GM19328 (cell line): ENCODE measurements around the gene TLK1.

Source experiments
- ATAC-seq: cut with Tn5 transposase; IDR thresholded peaks from one replicate; pipeline ENCODE4 v1.9.1; 2021; ENCODE audit warnings: mild to moderate bottlenecking, moderate library complexity; ENCODE audit not compliant: unreplicated experiment

Gene TLK1

GRCh38 chr2:170969872-170970496, 190.7 kb downstream of the TLK1 start:
- no peak for ATAC-seq

- no peak for ATAC-seq
Measured at GRCh38 chr2:170969030-170969429, 191.7 kb downstream of the TLK1 start.

GRCh38 chr2:170968205-170969003, 192.3 kb downstream of the TLK1 start:
- ATAC-seq = no peak

GRCh38 chr2:170967553-170967952, 193.1 kb downstream of the TLK1 start:
- no peak for ATAC-seq

DNA sequence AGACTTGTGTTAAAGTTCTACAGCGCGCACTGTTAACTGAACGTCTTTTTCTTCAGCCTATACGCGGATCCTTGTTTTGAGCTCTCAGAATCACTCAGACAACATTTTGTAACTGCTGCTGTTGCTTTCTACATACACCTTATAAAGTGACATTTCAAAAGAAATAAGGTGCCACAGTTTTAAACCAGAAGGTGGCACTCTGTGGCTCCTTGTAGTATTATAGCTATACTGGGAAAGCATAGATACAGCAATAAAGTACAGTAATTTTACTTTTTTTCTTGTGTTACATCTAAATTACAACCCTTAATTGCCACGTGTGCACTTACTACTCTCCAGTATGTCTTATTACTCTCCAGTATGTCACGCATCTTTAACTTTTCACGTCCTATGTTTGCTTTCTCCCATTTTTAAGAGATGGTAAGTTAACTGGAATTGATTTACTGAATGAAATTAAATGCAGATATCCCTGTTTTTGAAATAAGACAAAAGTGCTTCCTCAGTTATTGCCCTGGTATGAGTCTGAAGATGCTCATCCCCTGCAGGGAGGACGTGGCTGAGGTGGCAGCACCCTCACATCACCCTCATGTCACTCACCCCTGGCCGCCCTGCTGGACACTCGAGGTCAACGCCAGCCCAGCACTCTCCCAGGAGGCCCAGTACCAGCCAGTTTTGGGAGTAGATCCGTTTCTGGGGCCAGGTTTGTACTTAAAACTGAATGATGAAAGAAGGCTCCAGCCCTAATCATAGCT, 193.9 kb downstream of the TLK1 start:
- ATAC-seq = no peak

DNA sequence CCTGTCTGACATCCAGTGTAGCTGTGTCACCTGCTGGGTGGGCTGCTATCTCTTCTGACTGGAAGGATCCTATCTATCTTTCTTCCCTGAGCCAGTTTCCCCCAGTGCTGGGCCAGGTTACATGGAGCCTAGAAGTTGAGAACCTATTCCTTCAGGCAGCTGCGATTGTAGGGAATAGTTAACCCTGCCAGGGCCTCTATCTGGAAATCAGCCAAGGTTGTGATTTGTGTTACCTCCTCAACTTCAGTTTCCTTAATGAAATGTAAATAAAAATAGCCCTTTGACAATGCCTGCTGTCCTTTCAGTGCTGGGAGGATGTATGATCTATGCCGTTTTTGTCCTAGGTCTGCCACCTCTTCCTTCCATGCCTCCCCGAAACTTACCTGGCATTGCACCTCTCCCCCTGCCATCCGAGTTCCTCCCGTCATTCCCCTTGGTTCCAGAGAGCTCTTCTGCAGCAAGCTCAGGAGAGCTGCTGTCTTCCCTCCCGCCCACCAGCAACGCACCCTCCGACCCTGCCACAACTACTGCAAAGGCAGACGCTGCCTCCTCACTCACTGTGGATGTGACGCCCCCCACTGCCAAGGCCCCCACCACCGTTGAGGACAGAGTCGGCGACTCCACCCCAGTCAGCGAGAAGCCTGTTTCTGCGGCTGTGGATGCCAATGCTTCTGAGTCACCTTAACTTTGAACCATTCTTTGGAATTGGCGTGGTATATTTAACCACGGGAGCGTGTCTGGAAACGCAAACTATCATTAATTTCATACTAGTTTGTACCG, 195.1 kb downstream of the TLK1 start:
- no peak for ATAC-seq

- ATAC-seq = no peak
Measured at GRCh38 chr2:170963386-170963785, 197.3 kb downstream of the TLK1 start.

DNA sequence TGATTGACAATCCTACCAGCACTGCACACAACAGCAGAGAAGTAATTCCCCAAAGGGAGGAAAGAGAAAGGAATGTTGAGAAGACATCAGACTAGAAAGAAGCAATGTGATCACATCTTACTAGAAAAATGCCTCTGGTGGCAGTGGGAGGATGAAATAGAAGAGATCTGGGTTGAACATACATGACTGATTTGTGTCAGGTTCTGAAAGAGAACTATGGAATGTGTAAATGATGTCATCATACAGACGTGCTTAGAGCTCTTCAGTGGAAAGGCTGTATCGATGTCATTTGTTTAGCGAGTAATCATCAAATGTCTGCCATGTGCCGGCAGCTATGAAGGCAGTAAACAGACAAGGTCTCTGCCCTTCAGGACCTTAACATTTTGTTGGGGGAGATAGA, 206.8 kb downstream of the TLK1 start:
- ATAC-seq = no peak

GRCh38 chr2:170950221-170950761, 210.4 kb downstream of the TLK1 start:
- peak; percentile 78 for ATAC-seq

- no peak for ATAC-seq
Measured at GRCh38 chr2:170949415-170949814, 211.3 kb downstream of the TLK1 start.

- no peak for ATAC-seq
Measured at GRCh38 chr2:170944545-170944944, 216.1 kb downstream of the TLK1 start.

- no peak for ATAC-seq
Measured at GRCh38 chr2:170943596-170943995, 217.1 kb downstream of the TLK1 start.

GRCh38 chr2:170943041-170943440, 217.7 kb downstream of the TLK1 start:
- no peak for ATAC-seq

GRCh38 chr2:170942615-170943014, 218.1 kb downstream of the TLK1 start:
- ATAC-seq = no peak
